Duodenal mucosa (tissue), 2 donors: ENCODE measurements around the gene ZFP36.

Source experiments
- H3K27ac ChIP-seq: one replicate; pipeline ENCODE4 v1.7.0; 2013; ENCODE audit warnings: low read depth, low read length
- H3K27me3 ChIP-seq, 2 donors: one replicate each; pipeline ENCODE4 v1.7.0; 2013; ENCODE audit warnings: low read length in 2 of 2, control low read depth in 1 of 2; ENCODE audit not compliant: insufficient read depth in 2 of 2, control insufficient read depth in 1 of 2
- H3K36me3 ChIP-seq, 2 donors: one replicate each; pipeline ENCODE4 v1.7.0; 2013; ENCODE audit warnings: low read length in 2 of 2, control low read depth in 1 of 2; ENCODE audit not compliant: insufficient read depth in 2 of 2, control insufficient read depth in 1 of 2
- H3K4me1 ChIP-seq, 2 donors: one replicate each; pipeline ENCODE4 v1.7.0; 2013; ENCODE audit warnings: low read length in 2 of 2, control low read depth in 1 of 2; ENCODE audit not compliant: insufficient read depth in 2 of 2, control insufficient read depth in 1 of 2
- H3K4me3 ChIP-seq, 2 donors: one replicate each; pipeline ENCODE4 v1.7.0; 2013; ENCODE audit warnings: low read length in 2 of 2, low read depth in 1 of 2
- H3K9ac ChIP-seq, 2 donors: one replicate each; pipeline ENCODE4 v1.7.0; 2013; ENCODE audit warnings: low read length in 2 of 2, low read depth in 1 of 2
- H3K9me3 ChIP-seq, 2 donors: one replicate each; pipeline ENCODE4 v1.7.0; 2013; ENCODE audit warnings: low read length in 2 of 2, control low read depth in 1 of 2; ENCODE audit not compliant: control insufficient read depth in 1 of 2

The ZFP36 gene

GRCh38 chr19:39406656-39407409, at the start of gene ZFP36:
Gene ZFP36 (plus strand): TSS chr19:39406847. CDS start chr19:39406905, 58 bp downstream.
- Histone ChIP-seq H3K9me3 (no peaks in the 10 kb centered on the region), H3K36me3 (peaks cover 14 to 20% of the 10 kb centered on the region in 2 donors), H3K27me3 (no peaks in the 10 kb centered on the region), H3K9ac (peak within 1 kb of the TSS; percentile 100), H3K27ac (peak within 1 kb of the TSS; percentile 99), H3K4me1 (peaks cover 33 to 45% of the 10 kb centered on the region in 2 donors), H3K4me3 (peak within 1 kb of the TSS; percentile 95 to 96)

- H3K9ac ChIP-seq, result no peak overlapping the region
- no peaks in the 10 kb centered on the region for H3K9me3 ChIP-seq
- peaks cover 41 to 83% of the 10 kb centered on the region in 2 donors for H3K36me3 ChIP-seq
- H3K27me3 ChIP-seq, result no peaks in the 10 kb centered on the region
- no peak overlapping the region for H3K4me3 ChIP-seq
- H3K27ac ChIP-seq, result no peak overlapping the region
- H3K4me1 ChIP-seq, result peaks cover 0 to 5% of the 10 kb centered on the region in 2 donors
Observed at GRCh38 chr19:39359026-39359425, 47.6 kb upstream of the ZFP36 start.

GRCh38 chr19:39360599-39360998, 46.0 kb upstream of the ZFP36 start:
- Histone ChIP-seq H3K9ac (no peak overlapping the region), H3K27me3 (no peaks in the 10 kb centered on the region), H3K27ac (no peak overlapping the region), H3K36me3 (peaks cover 39 to 76% of the 10 kb centered on the region in 2 donors), H3K4me3 (no peak overlapping the region), H3K4me1 (peaks cover 0 to 5% of the 10 kb centered on the region in 2 donors), H3K9me3 (no peaks in the 10 kb centered on the region)

- Histone ChIP-seq H3K27ac (no peak overlapping the region), H3K27me3 (no peaks in the 10 kb centered on the region), H3K4me3 (no peak overlapping the region), H3K9me3 (no peaks in the 10 kb centered on the region), H3K9ac (no peak overlapping the region), H3K4me1 (peaks cover 0 to 5% of the 10 kb centered on the region in 2 donors), H3K36me3 (peaks cover 22 to 65% of the 10 kb centered on the region in 2 donors)
Observed at GRCh38 chr19:39362682-39363657, 43.7 kb upstream of the ZFP36 start.

- no peaks in the 10 kb centered on the region for H3K9me3 ChIP-seq
Observed at GRCh38 chr19:39363901-39364457, 42.7 kb upstream of the ZFP36 start.

GRCh38 chr19:39365531-39365930, 41.1 kb upstream of the ZFP36 start:
- H3K27me3 ChIP-seq, result no peaks in the 10 kb centered on the region
- no peak overlapping the region for H3K4me3 ChIP-seq
- peaks cover 20 to 58% of the 10 kb centered on the region in 2 donors for H3K36me3 ChIP-seq
- no peak overlapping the region for H3K27ac ChIP-seq
- peaks cover 0 to 5% of the 10 kb centered on the region in 2 donors for H3K4me1 ChIP-seq
- no peaks in the 10 kb centered on the region for H3K9me3 ChIP-seq
- no peak overlapping the region for H3K9ac ChIP-seq

More at GRCh38 chr19:39363901-39364457, 42.7 kb upstream of the ZFP36 start:
- H3K27me3 ChIP-seq, result no peaks in the 10 kb centered on the region
- no peak overlapping the region for H3K9ac ChIP-seq
- H3K36me3 ChIP-seq, result peaks cover 18 to 55% of the 10 kb centered on the region in 2 donors
- peak overlapping the region; percentile 6 for H3K27ac ChIP-seq
- peaks cover 0 to 5% of the 10 kb centered on the region in 2 donors for H3K4me1 ChIP-seq
- H3K4me3 ChIP-seq, result no peak overlapping the region

GRCh38 chr19:39369200-39369599, 37.4 kb upstream of the ZFP36 start:
- Histone ChIP-seq H3K9ac (no peak overlapping the region), H3K4me3 (no peak overlapping the region), H3K27me3 (no peaks in the 10 kb centered on the region), H3K4me1 (peaks cover 6 to 8% of the 10 kb centered on the region in 2 donors), H3K36me3 (peaks cover 21 to 59% of the 10 kb centered on the region in 2 donors), H3K27ac (no peak overlapping the region), H3K9me3 (no peaks in the 10 kb centered on the region)

- Histone ChIP-seq H3K27me3 (no peaks in the 10 kb centered on the region), H3K27ac (no peak overlapping the region), H3K9ac (no peak overlapping the region), H3K36me3 (peaks cover 22 to 66% of the 10 kb centered on the region in 2 donors), H3K4me1 (peaks cover 6 to 8% of the 10 kb centered on the region in 2 donors), H3K4me3 (no peak overlapping the region), H3K9me3 (no peaks in the 10 kb centered on the region)
Observed at GRCh38 chr19:39370735-39371134, 35.9 kb upstream of the ZFP36 start.

- no peak overlapping the region for H3K4me3 ChIP-seq
- peak overlapping the region; percentile 70 for H3K27ac ChIP-seq
- H3K9ac ChIP-seq, result peak overlapping the region; percentile 16 to 41
- no peaks in the 10 kb centered on the region for H3K9me3 ChIP-seq
- H3K27me3 ChIP-seq, result no peaks in the 10 kb centered on the region
- H3K36me3 ChIP-seq, result peaks cover 33 to 70% of the 10 kb centered on the region in 2 donors
- peaks cover 6 to 8% of the 10 kb centered on the region in 2 donors for H3K4me1 ChIP-seq
Observed at GRCh38 chr19:39372047-39372802, 34.4 kb upstream of the ZFP36 start.
